Liver (tissue), 9 donors: Measurements from ENCODE around the gene PLCL1. TPM values are rescaled to one million over a fixed set of nuclear protein-coding genes. Genes with fewer than 3 reads are reported as not detected.

Source experiments
- DNase-seq: peaks from one replicate; pipeline ENCODE4 v3.0.0-alpha.2; 2017; ENCODE audit warnings: low spot score
- H3K27ac ChIP-seq, 2 donors: one replicate each; pipeline ENCODE4 v1.7.0; 2013; ENCODE audit warnings: inconsistent platforms in 2 of 2, low read length in 2 of 2, control low read depth in 1 of 2, low read depth in 1 of 2, mild to moderate bottlenecking in 1 of 2
- H3K27me3 ChIP-seq, 4 donors: one replicate each; pipeline versions ENCODE4 v1.6.1 to v1.7.0; 2013; ENCODE audit warnings: low read length in 3 of 4, inconsistent platforms in 1 of 4, mild to moderate bottlenecking in 1 of 4, moderate library complexity in 1 of 4; ENCODE audit not compliant: control insufficient read depth in 4 of 4, insufficient read depth in 4 of 4
- H3K36me3 ChIP-seq, 4 donors: one replicate each; pipeline versions ENCODE4 v1.6.1 to v1.7.0; 2013; ENCODE audit warnings: low read length in 3 of 4, mild to moderate bottlenecking in 3 of 4, low read depth in 1 of 4, moderate library complexity in 1 of 4; ENCODE audit not compliant: control insufficient read depth in 4 of 4, insufficient read depth in 3 of 4
- H3K4me1 ChIP-seq, 4 donors: one replicate each; pipeline versions ENCODE4 v1.6.1 to v1.7.0; 2013; ENCODE audit warnings: low read length in 3 of 4, mild to moderate bottlenecking in 3 of 4, moderate library complexity in 1 of 4; ENCODE audit not compliant: control insufficient read depth in 4 of 4, insufficient read depth in 4 of 4
- H3K4me3 ChIP-seq, 3 donors: one replicate each; pipeline versions ENCODE4 v1.6.1 to v1.7.0; 2013; ENCODE audit warnings: low read length in 3 of 3, control low read depth in 1 of 3, low read depth in 1 of 3, mild to moderate bottlenecking in 1 of 3
- H3K9ac ChIP-seq, 2 donors: one replicate each; pipeline ENCODE4 v1.7.0; 2013; ENCODE audit warnings: low read length in 2 of 2, mild to moderate bottlenecking in 2 of 2, moderate library complexity in 2 of 2, control low read depth in 1 of 2, low read depth in 1 of 2
- H3K9me3 ChIP-seq, 4 donors: one replicate each; pipeline versions ENCODE4 v1.6.1 to v1.7.0; 2013; ENCODE audit warnings: low read length in 3 of 4; ENCODE audit not compliant: control insufficient read depth in 4 of 4
- FOXA1 ChIP-seq: IDR thresholded peaks from 2 replicates; pipeline ENCODE4 v1.6.1; 2016; ENCODE audit warnings: antibody characterized with exemption
- FOXA2 ChIP-seq: IDR thresholded peaks from 2 replicates; pipeline ENCODE4 v1.6.1; 2016; ENCODE audit warnings: antibody characterized with exemption
- GABPA ChIP-seq, 2 donors: IDR thresholded peaks in 1 of 2; conservative IDR thresholded peaks in 1 of 2; 2 replicates each; pipeline ENCODE4 v1.6.1; 2016; ENCODE audit warnings: antibody characterized with exemption in 2 of 2, mild to moderate bottlenecking in 1 of 2, moderate library complexity in 1 of 2
- HNF4A ChIP-seq, 2 donors: conservative IDR thresholded peaks; 2 replicates each; pipeline ENCODE4 v1.6.1; 2016; ENCODE audit warnings: antibody characterized with exemption in 2 of 2, mild to moderate bottlenecking in 2 of 2
- HNF4G ChIP-seq: IDR thresholded peaks from 2 replicates; pipeline ENCODE4 v1.6.1; 2016; ENCODE audit warnings: antibody characterized with exemption
- JUND ChIP-seq, 2 donors: IDR thresholded peaks; 2 replicates each; pipeline ENCODE4 v1.6.1; 2016; ENCODE audit warnings: antibody characterized with exemption in 2 of 2
- NR2F2 ChIP-seq: IDR thresholded peaks from 2 replicates; pipeline ENCODE4 v1.6.1; 2016; ENCODE audit warnings: antibody characterized with exemption
- RAD21 ChIP-seq, 2 donors: IDR thresholded peaks; 2 replicates each; pipeline ENCODE4 v1.6.1; 2016; ENCODE audit warnings: antibody characterized with exemption in 2 of 2, mild to moderate bottlenecking in 2 of 2
- RXRA ChIP-seq, 2 donors: IDR thresholded peaks; 2 replicates each; pipeline ENCODE4 v1.6.1; 2017 to 2018; ENCODE audit warnings: antibody characterized with exemption in 2 of 2, mild to moderate bottlenecking in 1 of 2
- SP1 ChIP-seq: IDR thresholded peaks from 2 replicates; pipeline ENCODE4 v1.6.1; 2018; ENCODE audit warnings: antibody characterized with exemption, mild to moderate bottlenecking
- TAF1 ChIP-seq: conservative IDR thresholded peaks from 2 replicates; pipeline ENCODE4 v1.6.1; 2016; ENCODE audit warnings: antibody characterized with exemption, mild to moderate bottlenecking
- YY1 ChIP-seq: IDR thresholded peaks from 2 replicates; pipeline ENCODE4 v1.6.1; 2016; ENCODE audit warnings: antibody characterized with exemption, mild to moderate bottlenecking
- WGBS: extraction: QIAGEN DNeasy Blood & Tissue Kit; methylation state at CpG from one replicate; pipeline ENCODE4 v1.1.7; 2013; 5-methylcytosine and 5-hydroxymethylcytosine counted together
- polyA plus RNA-seq, 2 donors: library from polyadenylated mRNA; stranded (reverse) in 1 of 2; unstranded in 1 of 2; fragments of 200-250 nt in 1 of 2; fragments of >200 nt in 1 of 2; fragmentation: Nextera tagmentation in 1 of 2; extraction: Ambion mirVana in 1 of 2; gene quantifications; one replicate each; pipeline versions ENCODE4 v1.2.1 to v1.2.3, GENCODE V29; 2013 to 2015
- total RNA-seq, 2 donors: library from RNA; depleted of rRNA; stranded (reverse); fragments of >200 nt; gene quantifications; one replicate each; pipeline ENCODE4 v1.2.3, GENCODE V29; 2014
- TF ChIP-seq, protein P1 (sequence below): IDR thresholded peaks from 2 replicates; pipeline ENCODE4 v1.6.1; 2016; ENCODE audit warnings: antibody characterized with exemption
- TF ChIP-seq, protein P2 (sequence below): fragments of 150-350 bp; IDR thresholded peaks from 2 replicates; pipeline ENCODE4 v1.5.1; 2017; ENCODE audit warnings: improper control_type of control experiment, low read depth, low read length; ENCODE audit not compliant: missing input control
- TF ChIP-seq, protein P3 (sequence below): IDR thresholded peaks from 2 replicates; pipeline ENCODE4 v1.6.1; 2016; ENCODE audit warnings: antibody characterized with exemption
- TF ChIP-seq, protein P4 (sequence below): IDR thresholded peaks from 2 replicates; pipeline ENCODE4 v1.6.1; 2016; ENCODE audit warnings: antibody characterized with exemption
- donor health status: healthy.
- donor health status: healthy.
- donor health status: healthy.
- donor health status: healthy.
- donor health status: healthy.

The PLCL1 gene
- total and polyA plus RNA-seq, 4 donors, result 0.08 to 0.59 (median 0.31) TPM

DNA sequence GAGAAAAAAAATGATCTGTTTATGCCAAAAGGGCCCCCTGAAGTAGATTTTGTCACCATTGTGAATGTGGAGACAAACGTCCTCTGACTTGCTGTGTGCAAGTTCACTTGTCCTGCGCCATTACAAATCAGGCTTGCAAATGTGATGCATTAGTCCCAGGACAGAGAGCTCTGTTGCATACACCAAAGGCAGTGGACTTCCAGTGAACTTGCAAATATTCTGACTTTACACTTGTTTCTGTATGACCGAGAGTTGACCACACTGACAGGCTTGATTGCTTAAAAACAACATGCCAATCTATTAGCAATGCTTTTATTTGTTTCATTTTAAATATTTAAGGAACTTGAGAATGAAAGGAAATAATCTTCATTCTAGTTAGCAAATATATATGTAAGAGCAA, 293.2 kb downstream of the PLCL1 start:
- no peak overlapping the region for H3K9ac ChIP-seq
- H3K4me3 ChIP-seq, result no peak overlapping the region
- H3K4me1 ChIP-seq, result no peaks in the 10 kb centered on the region
- TF ChIP-seq TAF1 (no peak), FOXA1 (no peak), RXRA (IDR thresholded peaks at IDR 0.05) (no peak), NR2F2 (no peak), YY1 (no peak), HNF4A (conservative IDR thresholded peaks at IDR 0.05) (no peak), RAD21 (IDR thresholded peaks at IDR 0.05) (no peak), JUND (IDR thresholded peaks at IDR 0.05) (no peak), FOXA2 (no peak)
- TF ChIP-seq, protein P1, sequence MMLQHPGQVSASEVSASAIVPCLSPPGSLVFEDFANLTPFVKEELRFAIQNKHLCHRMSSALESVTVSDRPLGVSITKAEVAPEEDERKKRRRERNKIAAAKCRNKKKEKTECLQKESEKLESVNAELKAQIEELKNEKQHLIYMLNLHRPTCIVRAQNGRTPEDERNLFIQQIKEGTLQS, result no peak
- no peak for DNase-seq
- no peak overlapping the region for H3K27ac ChIP-seq
- H3K36me3 ChIP-seq, result no peaks in the 10 kb centered on the region
- 73% methylated on average over 3 of the region's 3 CpGs for WGBS
- H3K27me3 ChIP-seq, result peaks cover 0 to 3% (median 0%) of the 10 kb centered on the region in 4 donors
- no peaks in the 10 kb centered on the region for H3K9me3 ChIP-seq

DNA sequence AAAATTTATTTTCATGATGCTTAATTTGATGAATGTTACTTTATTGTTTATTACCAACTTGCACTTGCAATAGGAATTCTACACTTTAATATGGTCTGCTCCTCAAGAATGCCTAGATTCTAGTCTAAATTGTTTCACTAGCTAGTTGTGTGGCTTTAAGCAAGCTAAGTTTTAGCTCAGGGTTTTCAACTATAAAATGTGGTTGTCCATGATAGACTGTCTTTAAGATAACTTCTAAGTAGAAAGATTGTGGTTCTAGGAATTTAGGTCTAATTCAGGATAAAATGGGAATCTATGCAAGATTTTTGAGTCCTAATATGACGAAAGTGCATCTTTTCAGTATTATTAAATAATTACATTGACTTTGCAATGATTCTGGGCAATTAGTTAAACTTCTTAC, 294.0 kb downstream of the PLCL1 start:
- no peak overlapping the region for H3K9ac ChIP-seq
- H3K27ac ChIP-seq, result no peak overlapping the region
- no peaks in the 10 kb centered on the region for H3K4me1 ChIP-seq
- 54% methylated on average over 1 of the region's 1 CpG for WGBS
- H3K36me3 ChIP-seq, result no peaks in the 10 kb centered on the region
- H3K4me3 ChIP-seq, result no peak overlapping the region
- no peak for TF ChIP-seq RAD21 (IDR thresholded peaks at IDR 0.05)
- no peak for TF ChIP-seq JUND (IDR thresholded peaks at IDR 0.05)
- TF ChIP-seq, protein P1, result no peak
- no peak for TF ChIP-seq HNF4A (conservative IDR thresholded peaks at IDR 0.05)
- no peak for TF ChIP-seq FOXA1
- no peak for TF ChIP-seq RXRA (IDR thresholded peaks at IDR 0.05)
- TF ChIP-seq, protein P2, sequence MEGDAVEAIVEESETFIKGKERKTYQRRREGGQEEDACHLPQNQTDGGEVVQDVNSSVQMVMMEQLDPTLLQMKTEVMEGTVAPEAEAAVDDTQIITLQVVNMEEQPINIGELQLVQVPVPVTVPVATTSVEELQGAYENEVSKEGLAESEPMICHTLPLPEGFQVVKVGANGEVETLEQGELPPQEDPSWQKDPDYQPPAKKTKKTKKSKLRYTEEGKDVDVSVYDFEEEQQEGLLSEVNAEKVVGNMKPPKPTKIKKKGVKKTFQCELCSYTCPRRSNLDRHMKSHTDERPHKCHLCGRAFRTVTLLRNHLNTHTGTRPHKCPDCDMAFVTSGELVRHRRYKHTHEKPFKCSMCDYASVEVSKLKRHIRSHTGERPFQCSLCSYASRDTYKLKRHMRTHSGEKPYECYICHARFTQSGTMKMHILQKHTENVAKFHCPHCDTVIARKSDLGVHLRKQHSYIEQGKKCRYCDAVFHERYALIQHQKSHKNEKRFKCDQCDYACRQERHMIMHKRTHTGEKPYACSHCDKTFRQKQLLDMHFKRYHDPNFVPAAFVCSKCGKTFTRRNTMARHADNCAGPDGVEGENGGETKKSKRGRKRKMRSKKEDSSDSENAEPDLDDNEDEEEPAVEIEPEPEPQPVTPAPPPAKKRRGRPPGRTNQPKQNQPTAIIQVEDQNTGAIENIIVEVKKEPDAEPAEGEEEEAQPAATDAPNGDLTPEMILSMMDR, result no peak
- no peak for TF ChIP-seq GABPA (IDR thresholded peaks at IDR 0.05 in 1 of 2, conservative IDR thresholded peaks at IDR 0.05 in 1 of 2)
- TF ChIP-seq, protein P3, sequence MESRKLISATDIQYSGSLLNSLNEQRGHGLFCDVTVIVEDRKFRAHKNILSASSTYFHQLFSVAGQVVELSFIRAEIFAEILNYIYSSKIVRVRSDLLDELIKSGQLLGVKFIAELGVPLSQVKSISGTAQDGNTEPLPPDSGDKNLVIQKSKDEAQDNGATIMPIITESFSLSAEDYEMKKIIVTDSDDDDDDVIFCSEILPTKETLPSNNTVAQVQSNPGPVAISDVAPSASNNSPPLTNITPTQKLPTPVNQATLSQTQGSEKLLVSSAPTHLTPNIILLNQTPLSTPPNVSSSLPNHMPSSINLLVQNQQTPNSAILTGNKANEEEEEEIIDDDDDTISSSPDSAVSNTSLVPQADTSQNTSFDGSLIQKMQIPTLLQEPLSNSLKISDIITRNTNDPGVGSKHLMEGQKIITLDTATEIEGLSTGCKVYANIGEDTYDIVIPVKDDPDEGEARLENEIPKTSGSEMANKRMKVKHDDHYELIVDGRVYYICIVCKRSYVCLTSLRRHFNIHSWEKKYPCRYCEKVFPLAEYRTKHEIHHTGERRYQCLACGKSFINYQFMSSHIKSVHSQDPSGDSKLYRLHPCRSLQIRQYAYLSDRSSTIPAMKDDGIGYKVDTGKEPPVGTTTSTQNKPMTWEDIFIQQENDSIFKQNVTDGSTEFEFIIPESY, result no peak
- no peak for TF ChIP-seq NR2F2
- TF ChIP-seq HNF4G, result no peak
- no peak for TF ChIP-seq SP1
- TF ChIP-seq, protein P4, sequence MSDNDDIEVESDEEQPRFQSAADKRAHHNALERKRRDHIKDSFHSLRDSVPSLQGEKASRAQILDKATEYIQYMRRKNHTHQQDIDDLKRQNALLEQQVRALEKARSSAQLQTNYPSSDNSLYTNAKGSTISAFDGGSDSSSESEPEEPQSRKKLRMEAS, result no peak
- no peak for DNase-seq
- no peaks in the 10 kb centered on the region for H3K9me3 ChIP-seq
- peaks cover 0 to 3% (median 0%) of the 10 kb centered on the region in 4 donors for H3K27me3 ChIP-seq
